Mucosa of descending colon (tissue), 3 donors: ENCODE results near the gene IPO11. TPM values are rescaled to one million over a fixed set of nuclear protein-coding genes. Genes with fewer than 3 reads are reported as not detected.
"Not testable (repeated sequence)": the region's sequence is repeated elsewhere in the genome, so short reads cannot be mapped to it uniquely, and the experiment has no call there.

Experiments used
- ATAC-seq: fragments of 200-7000 bp; cut with Tn5 transposase; one replicate; pipeline ENCODE4 v1.9.1; 2020; ENCODE audit warnings: mild to moderate bottlenecking, moderate library complexity
- DNase-seq, 3 donors: peaks; one replicate each; pipeline ENCODE4 v3.0.0-alpha.2; 2020
- H3K36me3 ChIP-seq: fragments of 200-600 bp; one replicate; pipeline ENCODE4 v1.8.0; 2021; ENCODE audit warnings: low read depth, mild to moderate bottlenecking
- H3K4me1 ChIP-seq: fragments of 200-600 bp; one replicate; pipeline ENCODE4 v1.8.0; 2021; ENCODE audit warnings: low read depth, mild to moderate bottlenecking
- H3K4me3 ChIP-seq: fragments of 200-600 bp; one replicate; pipeline ENCODE4 v1.8.0; 2021; ENCODE audit warnings: mild to moderate bottlenecking
- H3K9me3 ChIP-seq: fragments of 200-600 bp; one replicate; pipeline ENCODE4 v1.8.0; 2021; ENCODE audit warnings: mild to moderate bottlenecking
- CTCF ChIP-seq: fragments of 200-600 bp; IDR thresholded peaks from one replicate; pipeline ENCODE4 v1.8.0; 2022; ENCODE audit warnings: antibody characterized with exemption, mild to moderate bottlenecking
- intact Hi-C, 2 donors: fragments of 100-400 bp; cut with DNase I in 1 of 2; cut with micrococcal nuclease in 1 of 2; formaldehyde crosslinking; loops; one replicate each; pipeline versions ENCODE4 v1.11.0 to v1.11.1; 2022; cut with DNase I, micrococcal nuclease
- total RNA-seq, 3 donors: library from RNA; stranded (reverse); fragmentation: NEBNext Ultra II Directional in 2 of 3; extraction: Animal tissue kit (Norgen Biotek cat#: 25700) in 2 of 3; gene quantifications; one replicate each; pipeline versions ENCODE4 v1.2.1 to v1.2.4, GENCODE V29; 2021 to 2023
- donor health status: DM: no; HTN: no; CAD: no; lungs with moderate emphysema.
- donor health status: DM: no; HTN: no; CAD: no.
- donor health status: DM: no; HTN: yes; CAD: no.

Gene IPO11
- total RNA-seq, 3 donors from 2014 or later, result 17.6 to 21.9 (median 18.5) TPM

- Histone ChIP-seq H3K4me3 (no peak overlapping the region), H3K9me3 (no peaks in the 10 kb centered on the region), H3K36me3 (no peaks in the 10 kb centered on the region), H3K4me1 (no peaks in the 10 kb centered on the region)
- DNase-seq, result no peak
- TF ChIP-seq CTCF, result no peak
- intact Hi-C loops, result no loop called here
- ATAC-seq, result no peak
Measured at GRCh38 chr5:62662521-62662920, 250.0 kb downstream of the IPO11 start.

- ATAC-seq, result no peak
Measured at GRCh38 chr5:62671479-62671878, 258.9 kb downstream of the IPO11 start.

DNA sequence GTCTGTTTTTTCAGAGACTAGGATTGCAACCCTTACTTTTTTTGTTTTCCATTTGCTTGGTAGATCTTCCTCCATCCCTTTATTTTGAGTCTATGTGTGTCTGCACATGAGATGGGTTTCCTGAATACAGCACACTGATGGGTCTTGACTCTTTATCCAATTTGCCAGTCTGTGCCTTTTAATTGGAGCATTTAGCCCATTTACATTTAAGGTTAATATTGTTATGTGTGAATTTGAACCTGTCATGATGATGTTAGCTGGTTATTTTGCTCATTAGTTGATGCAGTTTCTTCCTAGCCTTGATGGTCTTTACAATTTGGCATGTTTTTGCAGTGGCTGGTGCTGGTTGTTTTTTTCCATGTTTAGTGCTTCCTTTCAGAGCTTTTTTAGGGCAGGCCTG, 264.0 kb downstream of the IPO11 start:
- not testable (repeated sequence) for ATAC-seq

More at GRCh38 chr5:62671479-62671878, 258.9 kb downstream of the IPO11 start:
- peaks cover 3% of the 10 kb centered on the region for H3K9me3 ChIP-seq
- DNase-seq, result no peak
- no peak overlapping the region for H3K4me3 ChIP-seq
- no peak for TF ChIP-seq CTCF
- no peaks in the 10 kb centered on the region for H3K4me1 ChIP-seq
- intact Hi-C loops, result no loop called here
- H3K36me3 ChIP-seq, result no peaks in the 10 kb centered on the region

More for the DNA sequence above, 264.0 kb downstream of the IPO11 start:
- H3K9me3 ChIP-seq, H3K4me3 ChIP-seq, intact Hi-C loops, H3K4me1 ChIP-seq, H3K36me3 ChIP-seq, DNase-seq: not testable (repeated sequence)

Other genes starting within 250 kb of the IPO11 start
- 10 to 100 TPM; 34.2 to 43.3 (median 41.8) TPM for gene KIF2A, start 106.6 kb upstream of the IPO11 start, total RNA-seq
- gene DIMT1, start 8.9 kb upstream of the IPO11 start, total RNA-seq, result 10 to 100 TPM in 2 of 3 donors, 1 to 10 TPM in 1; 8.8 to 19.7 (median 14.6) TPM
- 1 to 10 TPM in 2 of 3 donors, under 1 TPM in 1; 0.75 to 2.8 (median 1.4) TPM for gene LRRC70, start 166.1 kb downstream of the IPO11 start, total RNA-seq